Loucy (cell line): ENCODE data around the gene ZNF496.
A peak's percentile ranks its signal among the peaks of the same experiment; 100 is the strongest.

ENCODE experiments used
- H2AFZ ChIP-seq: fragments of 200-600 bp; sonication (generic); 2 replicates; pipeline ENCODE4 v1.6.0; 2016; ENCODE audit warnings: antibody characterized with exemption, mild to moderate bottlenecking, low read length, moderate library complexity
- H3F3A ChIP-seq: fragments of 200-600 bp; 2 replicates; pipeline ENCODE4 v1.6.0; 2016; ENCODE audit warnings: antibody characterized with exemption, low read depth, mild to moderate bottlenecking
- H3K27me3 ChIP-seq: fragments of 200-600 bp; sonication (generic); 2 replicates; pipeline ENCODE4 v1.6.1; 2014; ENCODE audit warnings: low read length, mild to moderate bottlenecking; ENCODE audit not compliant: insufficient read depth, poor library complexity, severe bottlenecking
- H3K36me3 ChIP-seq: fragments of 200-600 bp; sonication (generic); 2 replicates; pipeline ENCODE4 v1.6.1; 2016; ENCODE audit warnings: low read length; ENCODE audit not compliant: insufficient read depth
- H3K4me1 ChIP-seq: fragments of 200-600 bp; sonication (generic); 2 replicates; pipeline ENCODE4 v1.5.1; 2014; ENCODE audit warnings: low read length, mild to moderate bottlenecking; ENCODE audit not compliant: insufficient read depth, poor library complexity, severe bottlenecking
- H3K4me2 ChIP-seq: fragments of 200-600 bp; sonication (generic); 2 replicates; pipeline ENCODE4 v1.6.0; 2014; ENCODE audit warnings: antibody characterized with exemption, low read length, low read depth, mild to moderate bottlenecking; ENCODE audit not compliant: poor library complexity, severe bottlenecking
- H3K4me3 ChIP-seq: fragments of 200-600 bp; sonication (generic); 2 replicates; pipeline ENCODE4 v1.5.1; 2014; ENCODE audit warnings: low read length, mild to moderate bottlenecking, mixed read lengths; ENCODE audit not compliant: poor library complexity, severe bottlenecking
- H3K79me2 ChIP-seq: fragments of 200-600 bp; sonication (generic); 2 replicates; pipeline ENCODE4 v1.6.1; 2014; ENCODE audit warnings: low read length; ENCODE audit not compliant: insufficient read depth
- H3K9ac ChIP-seq: fragments of 200-600 bp; sonication (generic); 2 replicates; pipeline ENCODE4 v1.6.0; 2014; ENCODE audit warnings: mild to moderate bottlenecking, low read depth, low read length, moderate library complexity; ENCODE audit not compliant: poor library complexity, severe bottlenecking
- H3K9me2 ChIP-seq: fragments of 200-600 bp; sonication (generic); replicated peaks from 2 replicates; pipeline ENCODE4 v1.6.1; 2016; ENCODE audit warnings: low read depth, low read length, mixed read lengths
- H3K9me3 ChIP-seq: fragments of 200-600 bp; sonication (generic); 2 replicates; pipeline ENCODE4 v1.6.1; 2014; ENCODE audit warnings: mild to moderate bottlenecking, antibody characterized with exemption, low read length, low read depth; ENCODE audit not compliant: insufficient read depth
- H4K20me1 ChIP-seq: fragments of 200-600 bp; sonication (generic); 2 replicates; pipeline ENCODE4 v1.6.0; 2014; ENCODE audit warnings: antibody characterized with exemption, low read length, mild to moderate bottlenecking; ENCODE audit not compliant: insufficient read depth, poor library complexity, severe bottlenecking
- EZH2phosphoT487 ChIP-seq: fragments of 200-600 bp; IDR thresholded peaks from 2 replicates; pipeline ENCODE4 v1.6.1; 2018; ENCODE audit warnings: antibody characterized with exemption, mild to moderate bottlenecking, moderate library complexity, borderline replicate concordance
- TF ChIP-seq, protein P1 (sequence below): fragments of 200-600 bp; sonication (generic); conservative IDR thresholded peaks from 2 replicates; pipeline ENCODE4 v1.5.1; 2014; ENCODE audit warnings: mild to moderate bottlenecking, antibody characterized with exemption, low read length

ZNF496 gene

GRCh38 chr1:247324204-247324787, 7.4 kb downstream of the ZNF496 start:
- Histone ChIP-seq H3K4me1 (peaks cover 50% of the 10 kb centered on the region), H2AFZ (no peak overlapping the region), H3K9me2 (no peaks in the 10 kb centered on the region), H3K9me3 (no peaks in the 10 kb centered on the region), H3K27me3 (no peaks in the 10 kb centered on the region), H3F3A (no peaks in the 10 kb centered on the region), H3K9ac (no peak overlapping the region), H3K79me2 (peaks cover 55% of the 10 kb centered on the region), H3K4me2 (peak overlapping the region; percentile 40), H4K20me1 (peaks cover 29% of the 10 kb centered on the region), H3K36me3 (peaks cover 78% of the 10 kb centered on the region), H3K4me3 (no peak overlapping the region)
- no peak for TF ChIP-seq EZH2phosphoT487
- TF ChIP-seq, protein P1, sequence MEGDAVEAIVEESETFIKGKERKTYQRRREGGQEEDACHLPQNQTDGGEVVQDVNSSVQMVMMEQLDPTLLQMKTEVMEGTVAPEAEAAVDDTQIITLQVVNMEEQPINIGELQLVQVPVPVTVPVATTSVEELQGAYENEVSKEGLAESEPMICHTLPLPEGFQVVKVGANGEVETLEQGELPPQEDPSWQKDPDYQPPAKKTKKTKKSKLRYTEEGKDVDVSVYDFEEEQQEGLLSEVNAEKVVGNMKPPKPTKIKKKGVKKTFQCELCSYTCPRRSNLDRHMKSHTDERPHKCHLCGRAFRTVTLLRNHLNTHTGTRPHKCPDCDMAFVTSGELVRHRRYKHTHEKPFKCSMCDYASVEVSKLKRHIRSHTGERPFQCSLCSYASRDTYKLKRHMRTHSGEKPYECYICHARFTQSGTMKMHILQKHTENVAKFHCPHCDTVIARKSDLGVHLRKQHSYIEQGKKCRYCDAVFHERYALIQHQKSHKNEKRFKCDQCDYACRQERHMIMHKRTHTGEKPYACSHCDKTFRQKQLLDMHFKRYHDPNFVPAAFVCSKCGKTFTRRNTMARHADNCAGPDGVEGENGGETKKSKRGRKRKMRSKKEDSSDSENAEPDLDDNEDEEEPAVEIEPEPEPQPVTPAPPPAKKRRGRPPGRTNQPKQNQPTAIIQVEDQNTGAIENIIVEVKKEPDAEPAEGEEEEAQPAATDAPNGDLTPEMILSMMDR: no peak

- Histone ChIP-seq H3K27me3 (no peaks in the 10 kb centered on the region), H3K9me2 (no peaks in the 10 kb centered on the region), H3K4me2 (peak overlapping the region; percentile 21), H3K9me3 (no peaks in the 10 kb centered on the region), H3F3A (no peaks in the 10 kb centered on the region), H3K9ac (peak overlapping the region; percentile 7), H3K79me2 (peaks cover 42% of the 10 kb centered on the region), H3K4me3 (no peak overlapping the region), H3K36me3 (peaks cover 78% of the 10 kb centered on the region), H2AFZ (no peak overlapping the region), H3K4me1 (peaks cover 40% of the 10 kb centered on the region), H4K20me1 (peaks cover 16% of the 10 kb centered on the region)
- TF ChIP-seq, protein P1: no peak
- TF ChIP-seq EZH2phosphoT487: no peak
These were observed 8.6 kb downstream of the ZNF496 start for GRCh38 chr1:247322849-247323586.

- peaks cover 34% of the 10 kb centered on the region for H3K4me1 ChIP-seq
- no peaks in the 10 kb centered on the region for H3K9me2 ChIP-seq
- peaks cover 78% of the 10 kb centered on the region for H3K36me3 ChIP-seq
- peaks cover 36% of the 10 kb centered on the region; the same call in 1 of the 2 replicates for H3K79me2 ChIP-seq
- no peaks in the 10 kb centered on the region for H3F3A ChIP-seq
- H3K9me3 ChIP-seq: no peaks in the 10 kb centered on the region
- TF ChIP-seq, protein P1: no peak
- no peak for TF ChIP-seq EZH2phosphoT487
- no peak overlapping the region for H3K4me3 ChIP-seq
- peaks cover 11% of the 10 kb centered on the region for H4K20me1 ChIP-seq
- no peaks in the 10 kb centered on the region for H3K27me3 ChIP-seq
- H3K4me2 ChIP-seq: peak overlapping the region; percentile 21
- no peak overlapping the region for H2AFZ ChIP-seq
- H3K9ac ChIP-seq: peak overlapping the region; percentile 7
These were observed 9.2 kb downstream of the ZNF496 start for GRCh38 chr1:247322442-247322841.
